Measurements from ENCODE around the gene MPEG1.

- TF ChIP-seq CTCF (IDR thresholded peaks at IDR 0.05; ENCODE audit: low read depth, low read length, poor library complexity, severe bottlenecking) (no peak), EZH2phosphoT487 (IDR thresholded peaks at IDR 0.05; ENCODE audit: borderline replicate concordance, low read length) (no peak)
These were observed 47.2 kb upstream of the MPEG1 start for GRCh38 chr11:59259867-59260475.

Measured in DOHH2 (cell line).